Naive thymus-derived CD4-positive, alpha-beta T cell (primary cell): ENCODE data around the gene ERAP2. TPM values are rescaled to one million over a fixed set of nuclear protein-coding genes. Genes with fewer than 3 reads are reported as not detected.
"Not testable (repeated sequence)": the region's sequence is repeated elsewhere in the genome, so short reads cannot be mapped to it uniquely, and the experiment has no call there.

Source experiments
- ATAC-seq: fragments of 150-1000 bp; cut with Tn5 transposase; 2 replicates; pipeline ENCODE4 v1.10.0; 2021; ENCODE audit warnings: mild to moderate bottlenecking, moderate library complexity
- CTCF ChIA-PET: fragments of 350-600 bp; sonication (Branson Sonifier 250); formaldehyde crosslinking; loops from one replicate; lab custom pipeline; 2021; ENCODE audit warnings: antibody characterized with exemption; lab: Charles Lee
- POLR2A ChIA-PET: fragments of 350-600 bp; sonication (Branson Sonifier 250); formaldehyde crosslinking; loops from one replicate; lab custom pipeline; 2021; ENCODE audit warnings: antibody characterized with exemption, inconsistent platforms; lab: Charles Lee
- DNase-seq, 9 donors: peaks; one replicate each; pipeline versions ENCODE4 v3.0.0 to v3.0.0-alpha.2; 2020 to 2022; ENCODE audit warnings: mixed read lengths in 1 of 9
- H3K27ac ChIP-seq: one replicate; pipeline ENCODE4 v1.7.0; 2013; ENCODE audit warnings: mild to moderate bottlenecking, low read depth, low read length, moderate library complexity
- H3K27me3 ChIP-seq, 2 donors: one replicate each; pipeline ENCODE4 v1.7.0; 2013; ENCODE audit warnings: low read length in 2 of 2, mild to moderate bottlenecking in 2 of 2, moderate library complexity in 2 of 2; ENCODE audit not compliant: control insufficient read depth in 2 of 2, insufficient read depth in 2 of 2
- H3K36me3 ChIP-seq, 3 experiments: 1 replicate in 2 of 3; 2 replicates in 1 of 3; pipeline ENCODE4 v1.7.0; 2013; ENCODE audit warnings: low read length in 3 of 3, mild to moderate bottlenecking in 3 of 3, moderate library complexity in 1 of 3; ENCODE audit not compliant: insufficient read depth in 3 of 3, control insufficient read depth in 2 of 3
- H3K4me1 ChIP-seq, 2 donors: one replicate each; pipeline ENCODE4 v1.7.0; 2013; ENCODE audit warnings: low read length in 2 of 2, mild to moderate bottlenecking in 2 of 2, moderate library complexity in 1 of 2; ENCODE audit not compliant: control insufficient read depth in 2 of 2, insufficient read depth in 2 of 2
- H3K4me3 ChIP-seq: 2 replicates; pipeline ENCODE4 v1.7.0; 2013; ENCODE audit warnings: mild to moderate bottlenecking, low read length
- H3K9me3 ChIP-seq, 3 experiments: 1 replicate in 2 of 3; 2 replicates in 1 of 3; pipeline ENCODE4 v1.7.0; 2013; ENCODE audit warnings: low read length in 3 of 3; ENCODE audit not compliant: control insufficient read depth in 2 of 3
- H3K27ac Mint-ChIP-seq, 9 donors: one replicate each; pipeline ENCODE4 v1.8.0; 2020 to 2022; ENCODE audit warnings: mixed read lengths in 9 of 9, mild to moderate bottlenecking in 8 of 9, moderate library complexity in 5 of 9, inconsistent platforms in 2 of 9
- H3K27me3 Mint-ChIP-seq, 5 donors: one replicate each; pipeline ENCODE4 v1.8.0; 2021 to 2022; ENCODE audit warnings: mixed read lengths in 5 of 5, mild to moderate bottlenecking in 1 of 5
- H3K36me3 Mint-ChIP-seq, 5 donors: one replicate each; pipeline ENCODE4 v1.8.0; 2020 to 2022; ENCODE audit warnings: mixed read lengths in 5 of 5, mild to moderate bottlenecking in 3 of 5, inconsistent platforms in 1 of 5
- H3K4me1 Mint-ChIP-seq, 7 donors: one replicate each; pipeline ENCODE4 v1.8.0; 2020 to 2022; ENCODE audit warnings: mixed read lengths in 7 of 7, mild to moderate bottlenecking in 3 of 7, inconsistent platforms in 1 of 7
- H3K4me3 Mint-ChIP-seq, 10 donors: one replicate each; pipeline ENCODE4 v1.8.0; 2020 to 2022; ENCODE audit warnings: mild to moderate bottlenecking in 10 of 10, mixed read lengths in 10 of 10, moderate library complexity in 6 of 10, inconsistent platforms in 2 of 10
- H3K9me3 Mint-ChIP-seq, 11 donors: one replicate each; pipeline ENCODE4 v1.8.0; 2020 to 2022; ENCODE audit warnings: mixed read lengths in 11 of 11, mild to moderate bottlenecking in 4 of 11, inconsistent platforms in 1 of 11, moderate library complexity in 1 of 11
- intact Hi-C, 2 donors: fragments of 100-400 bp; cut with micrococcal nuclease; formaldehyde crosslinking; loops; one replicate each; pipeline ENCODE4 v1.15.1; 2023
- polyA plus RNA-seq, 2 donors: library from polyadenylated mRNA; unstranded; fragments of 300-500 nt; fragmentation: Illumina TruSeq; gene quantifications; one replicate each; pipeline ENCODE4 v1.2.3, GENCODE V29; 2021
- total RNA-seq, 6 experiments: library from RNA in 5 of 6; stranded (reverse) in 5 of 6; gene quantifications; 1 replicate in 5 of 6; 2 replicates in 1 of 6; pipeline ENCODE4 v1.2.3 and lab custom pipeline; 2021 to 2026

Gene ERAP2
- total and polyA plus RNA-seq, 7 experiments from 2014 or later: 11.1 to 161 (median 97.2) TPM

DNA sequence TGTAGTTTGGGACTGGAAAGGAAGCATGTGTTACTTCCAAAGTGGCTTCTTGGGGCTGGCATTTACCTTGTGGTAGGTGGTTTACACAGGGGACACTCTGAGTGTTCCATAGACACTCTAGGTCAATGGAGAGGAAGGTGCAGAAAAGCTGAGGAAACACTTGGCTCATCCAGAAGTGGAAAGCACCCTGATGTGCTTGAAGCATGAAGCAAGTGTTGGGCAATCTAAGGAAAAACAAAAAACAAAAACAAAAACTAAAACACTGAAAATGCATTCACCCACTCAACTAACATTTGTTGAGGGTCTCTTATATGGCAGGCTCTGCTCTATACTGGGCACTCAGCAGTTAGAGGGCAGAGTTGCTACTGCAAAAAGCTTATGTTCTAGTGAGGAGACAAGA lies 2.9 kb upstream of the ERAP2 start:
- Mint-ChIP-seq H3K27ac (peak overlapping the region; percentile 66 to 97 (median 92)), H3K4me3 (peak overlapping the region in 8 of 10 donors; percentile 5 to 33 (median 16)), H3K9me3 (no peaks in the 10 kb centered on the region), H3K27me3 (no peaks in the 10 kb centered on the region), H3K4me1 (peaks cover 33 to 81% (median 76%) of the 10 kb centered on the region in 7 donors), H3K36me3 (peaks cover 0 to 5% (median 0%) of the 10 kb centered on the region in 5 donors)
- intact Hi-C loops: loop anchor here in 1 of 2 donors (5.0 to 10.0 kb wide), 2 partner anchors 309 to 1049 kb away; partner anchors contain the start of genes GLRX and RIOK2
- CTCF ChIA-PET: interaction anchor here (0.8 to 1.6 kb wide), 4 partner anchors 11 to 288 kb away, joined by 3 to 7 read pairs (median 6); partner anchors contain the start of gene ERAP1
- no peaks in the 10 kb centered on the region for H3K36me3 ChIP-seq
- H3K9me3 ChIP-seq: no peaks in the 10 kb centered on the region
- POLR2A ChIA-PET: interaction anchor here (1.2 to 6.6 kb wide), 6 partner anchors 20 to 66 kb away, joined by 4 to 85 read pairs (median 28); partner anchors contain the start of genes ERAP1 and LNPEP
- H3K4me3 ChIP-seq: no peak overlapping the region
- H3K27me3 ChIP-seq: no peaks in the 10 kb centered on the region
- peak overlapping the region; percentile 29 for H3K27ac ChIP-seq
- H3K4me1 ChIP-seq: peaks cover 7 to 57% of the 10 kb centered on the region in 2 donors
- ATAC-seq (no peak), DNase-seq (peak in 1 of 9 donors; percentile 7)

DNA sequence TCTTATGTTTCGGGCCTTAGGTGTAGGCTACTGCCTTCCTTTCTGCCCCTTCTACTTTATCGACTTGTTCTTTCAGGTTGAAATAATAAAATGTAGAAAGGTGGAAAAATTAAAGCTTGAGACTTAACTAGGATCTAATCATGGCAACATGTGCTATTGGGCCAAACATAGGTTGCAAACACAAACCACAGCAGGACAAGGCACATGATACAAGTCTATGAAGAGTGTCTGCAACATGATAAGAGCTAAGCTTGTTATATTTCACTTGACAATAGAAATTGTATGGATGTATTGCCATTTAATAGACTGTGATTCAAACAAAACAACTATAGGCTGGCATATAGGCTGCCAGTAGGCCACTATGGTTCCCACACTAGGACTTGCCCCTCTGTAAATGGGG lies 1.7 kb upstream of the ERAP2 start:
- no peaks in the 10 kb centered on the region for H3K27me3 Mint-ChIP-seq
- H3K27ac Mint-ChIP-seq: peak overlapping the region; percentile 91 to 99 (median 97)
- ATAC-seq (no peak), DNase-seq (no peak)
- peaks cover 8 to 54% of the 10 kb centered on the region in 2 donors for H3K4me1 ChIP-seq
- H3K9me3 Mint-ChIP-seq: no peaks in the 10 kb centered on the region
- H3K4me1 Mint-ChIP-seq: peaks cover 36 to 76% (median 73%) of the 10 kb centered on the region in 7 donors
- H3K36me3 ChIP-seq: no peaks in the 10 kb centered on the region
- H3K27me3 ChIP-seq: no peaks in the 10 kb centered on the region
- intact Hi-C loops: loop anchor here in 1 of 2 donors (5.0 to 10.0 kb wide), 4 partner anchors 122 to 1050 kb away; partner anchors contain the start of genes CAST, GLRX and RIOK2
- H3K36me3 Mint-ChIP-seq: peaks cover 0 to 8% (median under 1%) of the 10 kb centered on the region in 5 donors
- ChIA-PET POLR2A (interaction anchor here (0.5 to 6.6 kb wide), 14 partner anchors 8 to 129 kb away, joined by 3 to 85 read pairs (median 4); partner anchors contain the start of genes ERAP1 and LNPEP), CTCF (interaction anchor here (0.8 to 1.6 kb wide), 4 partner anchors 12 to 287 kb away, joined by 3 to 7 read pairs (median 4); no protein-coding TSS in a partner anchor)
- H3K4me3 ChIP-seq: no peak overlapping the region
- no peaks in the 10 kb centered on the region for H3K9me3 ChIP-seq
- H3K27ac ChIP-seq: peak overlapping the region; percentile 80
- H3K4me3 Mint-ChIP-seq: peak overlapping the region; percentile 14 to 98 (median 81)

DNA sequence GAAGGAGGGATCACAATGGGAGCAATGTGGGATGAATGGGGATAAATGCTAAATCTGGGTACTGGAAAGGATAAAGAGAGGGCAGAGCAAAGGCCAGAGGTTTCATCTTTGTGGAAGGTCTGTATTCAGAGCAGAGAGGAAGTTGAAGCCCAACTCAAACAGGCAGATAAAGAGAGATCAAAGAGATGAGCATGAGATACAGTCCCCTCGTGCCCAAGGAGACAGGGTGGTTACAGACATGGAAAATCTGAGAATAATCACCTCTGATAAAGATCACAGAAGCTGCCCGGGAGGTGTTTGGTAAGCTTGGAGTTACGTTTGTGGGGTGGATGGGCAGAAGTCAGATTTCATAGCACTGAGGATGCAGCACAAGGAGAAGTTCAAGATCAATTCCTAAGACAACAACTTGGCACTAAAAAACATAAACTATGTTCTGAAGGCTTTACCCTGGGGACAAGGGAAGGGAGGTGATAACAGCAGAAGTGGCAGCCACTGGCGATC lies 459 bp upstream of the ERAP2 start:
- CTCF ChIA-PET: interaction anchor here (0.8 to 2.4 kb wide), 4 partner anchors 13 to 289 kb away, joined by 3 to 6 read pairs (median 4); no protein-coding TSS in a partner anchor
- Mint-ChIP-seq H3K4me3 (peak overlapping the region; percentile 81 to 99 (median 96)), H3K9me3 (no peaks in the 10 kb centered on the region), H3K27me3 (no peaks in the 10 kb centered on the region), H3K36me3 (peaks cover 4 to 20% (median 13%) of the 10 kb centered on the region in 5 donors), H3K27ac (peak overlapping the region; percentile 91 to 99 (median 97)), H3K4me1 (peaks cover 44 to 76% (median 73%) of the 10 kb centered on the region in 7 donors)
- intact Hi-C loops: loop anchor here (1.0 to 10.0 kb wide), 11 partner anchors 10 to 1051 kb away; partner anchors contain the start of genes CAST (in 1 of the 2), ELL2 (in 1 of the 2), GLRX (in 1 of the 2) and RIOK2 (in 1 of the 2)
- Histone ChIP-seq H3K4me3 (peak overlapping the region; percentile 85), H3K9me3 (no peaks in the 10 kb centered on the region), H3K36me3 (peaks cover 0 to under 1% (median 0%) of the 10 kb centered on the region in 3 experiments), H3K27me3 (no peaks in the 10 kb centered on the region), H3K4me1 (peaks cover 20 to 56% of the 10 kb centered on the region in 2 donors), H3K27ac (peak overlapping the region; percentile 80)
- POLR2A ChIA-PET: interaction anchor here (0.6 to 6.6 kb wide), 20 partner anchors 9 to 285 kb away, joined by 3 to 85 read pairs (median 8); partner anchors contain the start of genes ERAP1 and LNPEP
- peak; percentile 61 for ATAC-seq
- peak in 4 of 9 donors; percentile 28 to 71 (median 40) for DNase-seq

DNA sequence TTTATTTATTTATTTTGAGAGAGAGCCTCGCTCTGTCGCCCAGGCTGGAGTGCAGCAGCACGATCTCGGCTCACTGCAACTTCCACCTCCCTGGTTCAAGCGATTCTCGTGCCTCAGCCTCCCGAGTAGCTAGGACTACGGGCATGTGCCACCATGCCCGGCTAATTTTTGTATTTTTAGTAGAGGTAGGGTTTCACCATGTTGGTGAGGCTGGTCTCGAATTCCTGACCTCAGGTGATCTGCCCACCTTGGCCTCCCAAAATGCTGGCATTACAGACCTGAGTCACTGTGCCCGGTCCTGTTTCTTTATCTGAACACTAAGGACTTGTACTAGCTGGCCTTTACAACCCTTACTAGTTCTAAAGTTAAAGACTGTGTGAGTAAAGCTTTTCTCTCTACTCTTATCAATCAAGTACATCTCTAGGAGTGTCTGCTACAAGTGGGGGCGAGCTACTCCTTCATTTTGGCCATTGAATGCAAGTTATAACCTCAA lies 723 bp downstream of the ERAP2 start:
- intact Hi-C loops: loop anchor here (1.0 to 10.0 kb wide), 11 partner anchors 9 to 1052 kb away; partner anchors contain the start of genes CAST (in 1 of the 2), ELL2 (in 1 of the 2), GLRX (in 1 of the 2) and RIOK2 (in 1 of the 2)
- Histone ChIP-seq H3K4me3 (peak overlapping the region; percentile 85), H3K4me1 (peaks cover 32 to 57% of the 10 kb centered on the region in 2 donors), H3K27ac (peak overlapping the region; percentile 80), H3K36me3 (peaks cover 0 to 13% (median 8%) of the 10 kb centered on the region in 3 experiments)
- not testable (repeated sequence) for H3K9me3 ChIP-seq, H3K27me3 Mint-ChIP-seq, H3K27me3 ChIP-seq, ATAC-seq, H3K9me3 Mint-ChIP-seq, DNase-seq
- H3K36me3 Mint-ChIP-seq: peaks cover 7 to 32% (median 21%) of the 10 kb centered on the region in 5 donors
- H3K4me3 Mint-ChIP-seq: peak overlapping the region; percentile 81 to 99 (median 96)
- peaks cover 49 to 76% (median 73%) of the 10 kb centered on the region in 7 donors for H3K4me1 Mint-ChIP-seq
- peak overlapping the region; percentile 91 to 99 (median 94) for H3K27ac Mint-ChIP-seq
- POLR2A ChIA-PET: interaction anchor here (0.8 to 6.6 kb wide), 21 partner anchors 8 to 284 kb away, joined by 3 to 85 read pairs (median 6); partner anchors contain the start of genes ERAP1 and LNPEP
- CTCF ChIA-PET: interaction anchor here (1.1 to 2.4 kb wide), 9 partner anchors 8 to 287 kb away, joined by 3 to 8 read pairs (median 6); partner anchors contain the start of gene LNPEP

DNA sequence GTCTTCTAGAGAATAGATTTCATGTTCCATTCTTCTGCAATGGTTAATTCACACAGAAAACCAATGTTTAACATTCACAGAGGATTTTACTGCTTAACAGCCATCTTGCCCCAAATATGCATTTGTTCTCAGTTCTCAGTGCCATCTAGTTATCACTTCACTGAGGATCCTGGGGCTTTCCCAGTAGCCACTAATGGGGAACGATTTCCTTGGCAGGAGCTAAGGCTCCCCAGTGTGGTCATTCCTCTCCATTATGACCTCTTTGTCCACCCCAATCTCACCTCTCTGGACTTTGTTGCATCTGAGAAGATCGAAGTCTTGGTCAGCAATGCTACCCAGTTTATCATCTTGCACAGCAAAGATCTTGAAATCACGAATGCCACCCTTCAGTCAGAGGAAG lies 3.4 kb downstream of the ERAP2 start:
- POLR2A ChIA-PET: interaction anchor here (1.2 to 6.6 kb wide), 4 partner anchors 9 to 56 kb away, joined by 4 to 85 read pairs (median 18); partner anchors contain the start of gene LNPEP
- H3K9me3 Mint-ChIP-seq: no peaks in the 10 kb centered on the region

More for the DNA sequence above, 3.4 kb downstream of the ERAP2 start:
- H3K4me3 ChIP-seq: peak overlapping the region; percentile 43
- Mint-ChIP-seq H3K27ac (peak overlapping the region; percentile 48 to 99 (median 87)), H3K4me3 (peak overlapping the region; percentile 68 to 92 (median 80)), H3K4me1 (peaks cover 63 to 79% (median 74%) of the 10 kb centered on the region in 7 donors), H3K27me3 (no peaks in the 10 kb centered on the region), H3K36me3 (peaks cover 7 to 51% (median 42%) of the 10 kb centered on the region in 5 donors)
- ATAC-seq (no peak), DNase-seq (no peak)
- peak overlapping the region; percentile 58 for H3K27ac ChIP-seq
- intact Hi-C loops: loop anchor here (1.0 to 10.0 kb wide), 4 partner anchors 8 to 1055 kb away; partner anchors contain the start of genes CAST (in 1 of the 2) and GLRX (in 1 of the 2)
- CTCF ChIA-PET: no interaction called here
- no peaks in the 10 kb centered on the region for H3K27me3 ChIP-seq
- H3K9me3 ChIP-seq: no peaks in the 10 kb centered on the region
- H3K36me3 ChIP-seq: peaks cover 0 to 25% (median 19%) of the 10 kb centered on the region in 3 experiments
- H3K4me1 ChIP-seq: peaks cover 57 to 68% of the 10 kb centered on the region in 2 donors
